GM23338 (cell line): ENCODE data around the gene CYGB. TPM values are rescaled to one million over a fixed set of nuclear protein-coding genes. Genes with fewer than 3 reads are reported as not detected.
A peak's percentile ranks its signal among the peaks of the same experiment; 100 is the strongest.

ENCODE experiments used
- ATAC-seq: fragments of 200-7000 bp; cut with Tn5 transposase; 3 replicates; pipeline ENCODE4 v1.9.1; 2020
- DNase-seq: peaks from one replicate; pipeline ENCODE4 v3.0.0-alpha.2; 2015; ENCODE audit warnings: low spot score
- H2AFZ ChIP-seq: fragments of 200-600 bp; sonication (generic); 2 replicates; pipeline ENCODE4 v1.8.0; 2016; ENCODE audit warnings: antibody characterized with exemption, mild to moderate bottlenecking, moderate library complexity
- H3F3A ChIP-seq: fragments of 200-600 bp; sonication (generic); replicated peaks from 2 replicates; pipeline ENCODE4 v1.8.0; 2017; ENCODE audit warnings: antibody characterized with exemption, mixed run types, low read depth
- H3K27ac ChIP-seq: fragments of 200-600 bp; sonication (generic); 2 replicates; pipeline ENCODE4 v1.6.1; 2016; ENCODE audit warnings: low read depth
- H3K27me3 ChIP-seq: fragments of 200-600 bp; sonication (generic); 2 replicates; pipeline ENCODE4 v1.8.0; 2016; ENCODE audit warnings: mild to moderate bottlenecking, mixed run types, moderate library complexity; ENCODE audit not compliant: insufficient read depth
- H3K36me3 ChIP-seq: fragments of 200-600 bp; sonication (generic); 2 replicates; pipeline ENCODE4 v1.8.0; 2016; ENCODE audit warnings: mild to moderate bottlenecking; ENCODE audit not compliant: insufficient read depth
- H3K4me1 ChIP-seq: fragments of 200-600 bp; sonication (generic); 2 replicates; pipeline ENCODE4 v1.8.0; 2016; ENCODE audit warnings: mild to moderate bottlenecking, moderate library complexity; ENCODE audit not compliant: insufficient read depth
- H3K4me2 ChIP-seq: fragments of 200-600 bp; sonication (generic); 2 replicates; pipeline ENCODE4 v1.7.1; 2017; ENCODE audit warnings: mixed run types
- H3K4me3 ChIP-seq: fragments of 200-600 bp; sonication (generic); 2 replicates; pipeline ENCODE4 v1.6.1; 2016; ENCODE audit warnings: mixed run types
- H3K79me2 ChIP-seq: fragments of 200-600 bp; sonication (generic); replicated peaks from 2 replicates; pipeline ENCODE4 v1.8.0; 2017; ENCODE audit warnings: mild to moderate bottlenecking; ENCODE audit not compliant: insufficient read depth
- H3K9me2 ChIP-seq: fragments of 200-600 bp; sonication (generic); 2 replicates; pipeline ENCODE4 v1.8.0; 2017; ENCODE audit not compliant: insufficient read depth
- H4K20me1 ChIP-seq: fragments of 200-600 bp; sonication (generic); replicated peaks from 2 replicates; pipeline ENCODE4 v1.8.0; 2017; ENCODE audit warnings: mild to moderate bottlenecking; ENCODE audit not compliant: insufficient read depth
- H3K27ac Mint-ChIP-seq: 2 replicates; pipeline ENCODE4 v1.8.0; 2020; ENCODE audit warnings: inconsistent platforms, mild to moderate bottlenecking, moderate library complexity, mixed read lengths
- H3K27me3 Mint-ChIP-seq: 3 replicates; pipeline ENCODE4 v1.8.0; 2022; ENCODE audit warnings: low read depth, mild to moderate bottlenecking, moderate library complexity, mixed read lengths, inconsistent platforms; ENCODE audit not compliant: insufficient read depth, poor library complexity
- H3K36me3 Mint-ChIP-seq: 3 replicates; pipeline ENCODE4 v1.8.0; 2021; ENCODE audit warnings: low read depth, mild to moderate bottlenecking, inconsistent platforms, moderate library complexity, mixed read lengths
- H3K4me1 Mint-ChIP-seq: 3 replicates; pipeline ENCODE4 v1.8.0; 2020; ENCODE audit warnings: mild to moderate bottlenecking, inconsistent platforms, mixed read lengths
- H3K4me3 Mint-ChIP-seq: 3 replicates; pipeline ENCODE4 v1.8.0; 2021; ENCODE audit warnings: moderate library complexity, mild to moderate bottlenecking, inconsistent platforms, mixed read lengths
- H3K9me3 Mint-ChIP-seq: 3 replicates; pipeline ENCODE4 v1.8.0; 2020; ENCODE audit warnings: moderate library complexity, mild to moderate bottlenecking, inconsistent platforms, mixed read lengths
- CREB1 ChIP-seq: fragments of 250-450 bp; sonication (Bioruptor Pico); IDR thresholded peaks from 2 replicates; pipeline ENCODE4 v1.5.0; 2020; ENCODE audit warnings: low read depth, mild to moderate bottlenecking, moderate library complexity
- EZH2 ChIP-seq: fragments of 200-600 bp; sonication (generic); IDR thresholded peaks from one replicate; pipeline ENCODE4 v1.8.0; 2017; ENCODE audit warnings: antibody characterized with exemption, mild to moderate bottlenecking, low read depth; ENCODE audit not compliant: unreplicated experiment
- EZH2phosphoT487 ChIP-seq: fragments of 200-600 bp; sonication (generic); IDR thresholded peaks from one replicate; pipeline ENCODE4 v1.8.1; 2018; ENCODE audit warnings: antibody characterized with exemption; ENCODE audit not compliant: unreplicated experiment
- JUNB ChIP-seq: IDR thresholded peaks from one replicate; pipeline ENCODE4 v1.6.1; 2016; ENCODE audit warnings: antibody characterized with exemption; ENCODE audit not compliant: unreplicated experiment
- NANOG ChIP-seq: IDR thresholded peaks from 2 replicates; pipeline ENCODE4 v1.6.1; 2016; ENCODE audit warnings: antibody characterized with exemption, borderline replicate concordance
- POLR2AphosphoS5 ChIP-seq: IDR thresholded peaks from 2 replicates; pipeline ENCODE4 v1.6.1; 2016; ENCODE audit warnings: antibody characterized with exemption, low read depth
- STAT1 ChIP-seq: IDR thresholded peaks from one replicate; pipeline ENCODE4 v1.6.1; 2016; ENCODE audit warnings: antibody characterized with exemption; ENCODE audit not compliant: unreplicated experiment
- ZNF114 ChIP-seq: fragments of 250-450 bp; sonication (Bioruptor Pico); IDR thresholded peaks from 2 replicates; pipeline ENCODE4 v1.5.0; 2020; ENCODE audit warnings: mild to moderate bottlenecking, moderate library complexity
- ZNF331 ChIP-seq: fragments of 250-450 bp; sonication (Bioruptor Pico); IDR thresholded peaks from 2 replicates; pipeline ENCODE4 v1.5.0; 2020; ENCODE audit warnings: low read depth, mild to moderate bottlenecking, moderate library complexity
- polyA plus RNA-seq: library from polyadenylated mRNA; unstranded; fragments of >200 nt; fragmentation: Nextera tagmentation; extraction: Ambion mirVana; gene quantifications from 2 replicates; pipeline ENCODE4 v1.2.1, GENCODE V29; 2016
- total RNA-seq: library from RNA; depleted of rRNA; stranded (reverse); fragments of >200 nt; shearing (Covaris generic); gene quantifications from 2 replicates; pipeline ENCODE4 v1.2.3, GENCODE V29; 2014
- TF ChIP-seq, protein P1 (sequence below), 2 experiments: fragments of 200-600 bp in 1 of 2; sonication (generic) in 1 of 2; conservative IDR thresholded peaks; 2 replicates each; pipeline versions ENCODE4 v1.5.1 to v1.6.1; 2016 to 2017; ENCODE audit warnings: antibody characterized with exemption in 2 of 2, low read depth in 2 of 2, mild to moderate bottlenecking in 2 of 2, moderate library complexity in 1 of 2
- TF ChIP-seq, protein P2 (sequence below): IDR thresholded peaks from one replicate; pipeline ENCODE4 v1.6.1; 2018; ENCODE audit warnings: antibody characterized with exemption; ENCODE audit not compliant: unreplicated experiment
- TF ChIP-seq, protein P3 (sequence below): fragments of 250-450 bp; sonication (Bioruptor Pico); IDR thresholded peaks from 2 replicates; pipeline ENCODE4 v1.5.0; 2020; ENCODE audit warnings: mild to moderate bottlenecking, moderate library complexity
- TF ChIP-seq, protein P4 (sequence below): IDR thresholded peaks from 2 replicates; pipeline ENCODE4 v1.6.1; 2016; ENCODE audit warnings: antibody characterized with exemption

The CYGB gene
- total and polyA plus RNA-seq, 2 experiments from 2014 or later: 1.2 to 1.7 TPM

DNA sequence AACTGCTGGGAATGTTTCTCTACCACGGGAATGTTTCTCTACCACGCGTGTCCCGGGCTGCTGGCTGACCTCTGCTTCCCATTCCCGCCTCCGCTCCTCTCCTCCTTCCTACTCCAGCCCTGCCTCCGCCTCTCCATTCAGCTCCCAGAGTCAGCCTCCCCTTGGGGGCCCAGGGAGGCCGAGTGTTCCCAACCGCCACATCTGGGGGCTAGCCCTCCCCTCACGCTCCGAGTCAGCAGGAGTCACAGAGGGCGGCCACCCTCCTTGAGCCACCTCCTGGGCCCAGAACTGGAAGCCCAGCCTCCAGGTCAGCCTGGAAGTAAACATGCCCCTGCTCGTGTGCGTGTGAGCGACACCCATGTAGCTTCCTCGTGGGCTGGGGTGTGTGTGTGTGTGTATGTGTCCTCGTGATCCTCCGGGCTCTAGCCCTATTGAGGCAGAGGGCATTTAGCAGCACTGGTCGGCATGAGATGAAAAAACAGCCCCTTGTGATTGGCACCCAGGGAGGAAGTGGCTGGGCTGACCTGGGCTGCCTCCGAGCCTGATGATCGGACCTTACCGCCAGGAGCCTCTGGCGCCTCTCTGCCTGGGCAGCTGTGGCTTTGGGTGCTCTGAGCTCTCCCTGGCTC, 7.3 kb downstream of the CYGB start:
- H3K4me3 Mint-ChIP-seq: no peak overlapping the region

More for the DNA sequence above, 7.3 kb downstream of the CYGB start:
- DNase-seq (no peak), ATAC-seq (no peak; the same call in 2 of the 3 replicates)
- Histone ChIP-seq H3K4me3 (no peak overlapping the region), H3K4me1 (peaks cover 9% of the 10 kb centered on the region; the same call in 1 of the 2 replicates), H3K27ac (no peak overlapping the region), H2AFZ (peak overlapping the region; percentile 59; the same call in 1 of the 2 replicates), H3K79me2 (no peaks in the 10 kb centered on the region), H4K20me1 (no peaks in the 10 kb centered on the region), H3K9me2 (no peaks in the 10 kb centered on the region), H3F3A (0 out of 2 replicates have a peak, but pooled peaks cover 5% of the 10 kb centered on the region), H3K36me3 (no peaks in the 10 kb centered on the region), H3K4me2 (no peak overlapping the region), H3K27me3 (peaks cover 4% of the 10 kb centered on the region; the same call in 1 of the 2 replicates)
- TF ChIP-seq CREB1 (CRISPR knock-in tag): no peak
- TF ChIP-seq, protein P1, sequence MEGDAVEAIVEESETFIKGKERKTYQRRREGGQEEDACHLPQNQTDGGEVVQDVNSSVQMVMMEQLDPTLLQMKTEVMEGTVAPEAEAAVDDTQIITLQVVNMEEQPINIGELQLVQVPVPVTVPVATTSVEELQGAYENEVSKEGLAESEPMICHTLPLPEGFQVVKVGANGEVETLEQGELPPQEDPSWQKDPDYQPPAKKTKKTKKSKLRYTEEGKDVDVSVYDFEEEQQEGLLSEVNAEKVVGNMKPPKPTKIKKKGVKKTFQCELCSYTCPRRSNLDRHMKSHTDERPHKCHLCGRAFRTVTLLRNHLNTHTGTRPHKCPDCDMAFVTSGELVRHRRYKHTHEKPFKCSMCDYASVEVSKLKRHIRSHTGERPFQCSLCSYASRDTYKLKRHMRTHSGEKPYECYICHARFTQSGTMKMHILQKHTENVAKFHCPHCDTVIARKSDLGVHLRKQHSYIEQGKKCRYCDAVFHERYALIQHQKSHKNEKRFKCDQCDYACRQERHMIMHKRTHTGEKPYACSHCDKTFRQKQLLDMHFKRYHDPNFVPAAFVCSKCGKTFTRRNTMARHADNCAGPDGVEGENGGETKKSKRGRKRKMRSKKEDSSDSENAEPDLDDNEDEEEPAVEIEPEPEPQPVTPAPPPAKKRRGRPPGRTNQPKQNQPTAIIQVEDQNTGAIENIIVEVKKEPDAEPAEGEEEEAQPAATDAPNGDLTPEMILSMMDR (conservative IDR thresholded peaks at IDR 0.05; ENCODE audit: low read depth in 2 of 2): no peak
- TF ChIP-seq, protein P2, sequence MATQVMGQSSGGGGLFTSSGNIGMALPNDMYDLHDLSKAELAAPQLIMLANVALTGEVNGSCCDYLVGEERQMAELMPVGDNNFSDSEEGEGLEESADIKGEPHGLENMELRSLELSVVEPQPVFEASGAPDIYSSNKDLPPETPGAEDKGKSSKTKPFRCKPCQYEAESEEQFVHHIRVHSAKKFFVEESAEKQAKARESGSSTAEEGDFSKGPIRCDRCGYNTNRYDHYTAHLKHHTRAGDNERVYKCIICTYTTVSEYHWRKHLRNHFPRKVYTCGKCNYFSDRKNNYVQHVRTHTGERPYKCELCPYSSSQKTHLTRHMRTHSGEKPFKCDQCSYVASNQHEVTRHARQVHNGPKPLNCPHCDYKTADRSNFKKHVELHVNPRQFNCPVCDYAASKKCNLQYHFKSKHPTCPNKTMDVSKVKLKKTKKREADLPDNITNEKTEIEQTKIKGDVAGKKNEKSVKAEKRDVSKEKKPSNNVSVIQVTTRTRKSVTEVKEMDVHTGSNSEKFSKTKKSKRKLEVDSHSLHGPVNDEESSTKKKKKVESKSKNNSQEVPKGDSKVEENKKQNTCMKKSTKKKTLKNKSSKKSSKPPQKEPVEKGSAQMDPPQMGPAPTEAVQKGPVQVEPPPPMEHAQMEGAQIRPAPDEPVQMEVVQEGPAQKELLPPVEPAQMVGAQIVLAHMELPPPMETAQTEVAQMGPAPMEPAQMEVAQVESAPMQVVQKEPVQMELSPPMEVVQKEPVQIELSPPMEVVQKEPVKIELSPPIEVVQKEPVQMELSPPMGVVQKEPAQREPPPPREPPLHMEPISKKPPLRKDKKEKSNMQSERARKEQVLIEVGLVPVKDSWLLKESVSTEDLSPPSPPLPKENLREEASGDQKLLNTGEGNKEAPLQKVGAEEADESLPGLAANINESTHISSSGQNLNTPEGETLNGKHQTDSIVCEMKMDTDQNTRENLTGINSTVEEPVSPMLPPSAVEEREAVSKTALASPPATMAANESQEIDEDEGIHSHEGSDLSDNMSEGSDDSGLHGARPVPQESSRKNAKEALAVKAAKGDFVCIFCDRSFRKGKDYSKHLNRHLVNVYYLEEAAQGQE: no peak
- no peak for TF ChIP-seq ZNF114 (CRISPR knock-in tag)
- TF ChIP-seq EZH2: no peak
- TF ChIP-seq, protein P3, sequence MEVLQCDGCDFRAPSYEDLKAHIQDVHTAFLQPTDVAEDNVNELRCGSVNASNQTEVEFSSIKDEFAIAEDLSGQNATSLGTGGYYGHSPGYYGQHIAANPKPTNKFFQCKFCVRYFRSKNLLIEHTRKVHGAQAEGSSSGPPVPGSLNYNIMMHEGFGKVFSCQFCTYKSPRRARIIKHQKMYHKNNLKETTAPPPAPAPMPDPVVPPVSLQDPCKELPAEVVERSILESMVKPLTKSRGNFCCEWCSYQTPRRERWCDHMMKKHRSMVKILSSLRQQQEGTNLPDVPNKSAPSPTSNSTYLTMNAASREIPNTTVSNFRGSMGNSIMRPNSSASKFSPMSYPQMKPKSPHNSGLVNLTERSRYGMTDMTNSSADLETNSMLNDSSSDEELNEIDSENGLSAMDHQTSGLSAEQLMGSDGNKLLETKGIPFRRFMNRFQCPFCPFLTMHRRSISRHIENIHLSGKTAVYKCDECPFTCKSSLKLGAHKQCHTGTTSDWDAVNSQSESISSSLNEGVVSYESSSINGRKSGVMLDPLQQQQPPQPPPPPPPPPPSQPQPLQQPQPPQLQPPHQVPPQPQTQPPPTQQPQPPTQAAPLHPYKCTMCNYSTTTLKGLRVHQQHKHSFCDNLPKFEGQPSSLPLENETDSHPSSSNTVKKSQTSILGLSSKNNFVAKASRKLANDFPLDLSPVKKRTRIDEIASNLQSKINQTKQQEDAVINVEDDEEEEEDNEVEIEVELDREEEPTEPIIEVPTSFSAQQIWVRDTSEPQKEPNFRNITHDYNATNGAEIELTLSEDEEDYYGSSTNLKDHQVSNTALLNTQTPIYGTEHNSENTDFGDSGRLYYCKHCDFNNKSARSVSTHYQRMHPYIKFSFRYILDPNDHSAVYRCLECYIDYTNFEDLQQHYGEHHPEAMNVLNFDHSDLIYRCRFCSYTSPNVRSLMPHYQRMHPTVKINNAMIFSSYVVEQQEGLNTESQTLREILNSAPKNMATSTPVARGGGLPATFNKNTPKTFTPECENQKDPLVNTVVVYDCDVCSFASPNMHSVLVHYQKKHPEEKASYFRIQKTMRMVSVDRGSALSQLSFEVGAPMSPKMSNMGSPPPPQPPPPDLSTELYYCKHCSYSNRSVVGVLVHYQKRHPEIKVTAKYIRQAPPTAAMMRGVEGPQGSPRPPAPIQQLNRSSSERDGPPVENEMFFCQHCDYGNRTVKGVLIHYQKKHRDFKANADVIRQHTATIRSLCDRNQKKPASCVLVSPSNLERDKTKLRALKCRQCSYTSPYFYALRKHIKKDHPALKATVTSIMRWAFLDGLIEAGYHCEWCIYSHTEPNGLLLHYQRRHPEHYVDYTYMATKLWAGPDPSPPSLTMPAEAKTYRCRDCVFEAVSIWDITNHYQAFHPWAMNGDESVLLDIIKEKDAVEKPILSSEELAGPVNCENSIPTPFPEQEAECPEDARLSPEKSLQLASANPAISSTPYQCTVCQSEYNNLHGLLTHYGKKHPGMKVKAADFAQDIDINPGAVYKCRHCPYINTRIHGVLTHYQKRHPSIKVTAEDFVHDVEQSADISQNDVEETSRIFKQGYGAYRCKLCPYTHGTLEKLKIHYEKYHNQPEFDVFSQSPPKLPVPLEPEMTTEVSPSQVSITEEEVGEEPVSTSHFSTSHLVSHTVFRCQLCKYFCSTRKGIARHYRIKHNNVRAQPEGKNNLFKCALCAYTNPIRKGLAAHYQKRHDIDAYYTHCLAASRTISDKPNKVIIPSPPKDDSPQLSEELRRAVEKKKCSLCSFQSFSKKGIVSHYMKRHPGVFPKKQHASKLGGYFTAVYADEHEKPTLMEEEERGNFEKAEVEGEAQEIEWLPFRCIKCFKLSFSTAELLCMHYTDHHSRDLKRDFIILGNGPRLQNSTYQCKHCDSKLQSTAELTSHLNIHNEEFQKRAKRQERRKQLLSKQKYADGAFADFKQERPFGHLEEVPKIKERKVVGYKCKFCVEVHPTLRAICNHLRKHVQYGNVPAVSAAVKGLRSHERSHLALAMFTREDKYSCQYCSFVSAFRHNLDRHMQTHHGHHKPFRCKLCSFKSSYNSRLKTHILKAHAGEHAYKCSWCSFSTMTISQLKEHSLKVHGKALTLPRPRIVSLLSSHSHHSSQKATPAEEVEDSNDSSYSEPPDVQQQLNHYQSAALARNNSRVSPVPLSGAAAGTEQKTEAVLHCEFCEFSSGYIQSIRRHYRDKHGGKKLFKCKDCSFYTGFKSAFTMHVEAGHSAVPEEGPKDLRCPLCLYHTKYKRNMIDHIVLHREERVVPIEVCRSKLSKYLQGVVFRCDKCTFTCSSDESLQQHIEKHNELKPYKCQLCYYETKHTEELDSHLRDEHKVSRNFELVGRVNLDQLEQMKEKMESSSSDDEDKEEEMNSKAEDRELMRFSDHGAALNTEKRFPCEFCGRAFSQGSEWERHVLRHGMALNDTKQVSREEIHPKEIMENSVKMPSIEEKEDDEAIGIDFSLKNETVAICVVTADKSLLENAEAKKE (CRISPR knock-in tag): no peak
- no peak for TF ChIP-seq STAT1
- no peak for TF ChIP-seq ZNF331
- TF ChIP-seq POLR2AphosphoS5: no peak
- no peak for TF ChIP-seq EZH2phosphoT487
- no peak for TF ChIP-seq JUNB
- TF ChIP-seq NANOG: no peak
- TF ChIP-seq, protein P4, sequence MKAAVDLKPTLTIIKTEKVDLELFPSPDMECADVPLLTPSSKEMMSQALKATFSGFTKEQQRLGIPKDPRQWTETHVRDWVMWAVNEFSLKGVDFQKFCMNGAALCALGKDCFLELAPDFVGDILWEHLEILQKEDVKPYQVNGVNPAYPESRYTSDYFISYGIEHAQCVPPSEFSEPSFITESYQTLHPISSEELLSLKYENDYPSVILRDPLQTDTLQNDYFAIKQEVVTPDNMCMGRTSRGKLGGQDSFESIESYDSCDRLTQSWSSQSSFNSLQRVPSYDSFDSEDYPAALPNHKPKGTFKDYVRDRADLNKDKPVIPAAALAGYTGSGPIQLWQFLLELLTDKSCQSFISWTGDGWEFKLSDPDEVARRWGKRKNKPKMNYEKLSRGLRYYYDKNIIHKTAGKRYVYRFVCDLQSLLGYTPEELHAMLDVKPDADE: no peak
- Mint-ChIP-seq H3K4me1 (peaks cover 30% of the 10 kb centered on the region), H3K27me3 (peaks cover 13% of the 10 kb centered on the region), H3K27ac (peak overlapping the region; percentile 48; the same call in 1 of the 2 replicates), H3K9me3 (no peaks in the 10 kb centered on the region), H3K36me3 (no peaks in the 10 kb centered on the region)
